ENCODE data around the gene SLC4A2. TPM values are rescaled to one million over a fixed set of nuclear protein-coding genes. Genes with fewer than 3 reads are reported as not detected.
A peak's percentile ranks its signal among the peaks of the same experiment; 100 is the strongest.

Gene SLC4A2
- total RNA-seq, 2 donors from 2014 or later = 50.1 to 147 TPM

DNA sequence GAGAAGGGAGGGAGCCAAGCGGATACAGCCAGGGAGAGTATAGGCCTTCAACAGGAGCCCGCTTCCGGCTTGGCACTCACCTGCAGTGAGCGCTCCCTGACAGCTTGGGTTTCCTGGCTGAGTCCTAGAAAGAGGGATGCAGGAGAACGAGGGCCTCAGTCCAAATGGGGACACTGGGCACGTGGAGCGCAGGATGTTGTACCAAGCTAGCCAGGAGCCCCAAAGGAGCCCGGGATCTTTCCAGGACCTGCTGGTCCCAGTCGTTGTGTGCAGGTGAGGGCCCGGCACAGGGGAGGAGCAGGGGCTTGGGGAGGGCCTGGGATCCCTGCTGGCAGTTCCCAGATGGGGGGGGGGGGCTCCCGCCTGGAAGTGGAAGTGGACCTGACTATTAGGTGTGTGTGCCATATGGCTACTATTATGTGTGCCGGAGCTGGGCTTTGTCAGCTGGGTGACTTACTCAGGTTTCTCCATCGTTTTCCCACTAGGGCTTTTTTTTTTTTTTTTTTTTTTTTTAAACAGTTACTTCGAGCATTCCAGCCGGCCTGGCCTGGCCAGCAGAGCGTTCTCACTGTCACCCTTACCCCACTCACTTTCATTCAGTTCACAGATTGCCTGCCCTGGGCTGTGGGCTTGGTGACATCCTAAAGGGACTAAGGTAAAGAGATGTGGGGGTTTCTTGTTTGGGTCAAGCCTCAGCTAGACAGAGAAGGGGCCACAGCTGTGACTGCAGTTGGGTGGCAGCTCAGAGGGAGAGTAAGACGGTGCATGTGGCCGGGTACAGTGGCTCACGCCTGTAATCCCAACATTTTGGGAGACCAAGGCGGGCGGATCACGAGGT lies 30.7 kb downstream of the SLC4A2 start:
- Histone ChIP-seq H3K36me3 (replicated peaks in 1 of 2; ENCODE audit: insufficient read depth in 1 of 2, low read depth in 2 of 2) (no peaks in the 10 kb centered on the region), H3K9me3 (no peaks in the 10 kb centered on the region), H3K4me3 (no peak overlapping the region), H3K27me3 (no peaks in the 10 kb centered on the region), H3K27ac (peak overlapping the region; percentile 84 to 89 (median 88)), H3K4me1 (peaks cover 51% of the 10 kb centered on the region)
- ATAC-seq (no peak), DNase-seq (peak in 3 of 4 donors; percentile 47 to 56 (median 55))
- intact Hi-C loops (cut with DNase I) = no loop called here
- TF ChIP-seq POLR2A (IDR thresholded peaks at IDR 0.05) = no peak
- TF ChIP-seq, protein P1, sequence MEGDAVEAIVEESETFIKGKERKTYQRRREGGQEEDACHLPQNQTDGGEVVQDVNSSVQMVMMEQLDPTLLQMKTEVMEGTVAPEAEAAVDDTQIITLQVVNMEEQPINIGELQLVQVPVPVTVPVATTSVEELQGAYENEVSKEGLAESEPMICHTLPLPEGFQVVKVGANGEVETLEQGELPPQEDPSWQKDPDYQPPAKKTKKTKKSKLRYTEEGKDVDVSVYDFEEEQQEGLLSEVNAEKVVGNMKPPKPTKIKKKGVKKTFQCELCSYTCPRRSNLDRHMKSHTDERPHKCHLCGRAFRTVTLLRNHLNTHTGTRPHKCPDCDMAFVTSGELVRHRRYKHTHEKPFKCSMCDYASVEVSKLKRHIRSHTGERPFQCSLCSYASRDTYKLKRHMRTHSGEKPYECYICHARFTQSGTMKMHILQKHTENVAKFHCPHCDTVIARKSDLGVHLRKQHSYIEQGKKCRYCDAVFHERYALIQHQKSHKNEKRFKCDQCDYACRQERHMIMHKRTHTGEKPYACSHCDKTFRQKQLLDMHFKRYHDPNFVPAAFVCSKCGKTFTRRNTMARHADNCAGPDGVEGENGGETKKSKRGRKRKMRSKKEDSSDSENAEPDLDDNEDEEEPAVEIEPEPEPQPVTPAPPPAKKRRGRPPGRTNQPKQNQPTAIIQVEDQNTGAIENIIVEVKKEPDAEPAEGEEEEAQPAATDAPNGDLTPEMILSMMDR (IDR thresholded peaks at IDR 0.05) = no peak
- 50 to 61% methylated on average over 20 to 21 of the region's 22 CpGs for WGBS, 2 donors

DNA sequence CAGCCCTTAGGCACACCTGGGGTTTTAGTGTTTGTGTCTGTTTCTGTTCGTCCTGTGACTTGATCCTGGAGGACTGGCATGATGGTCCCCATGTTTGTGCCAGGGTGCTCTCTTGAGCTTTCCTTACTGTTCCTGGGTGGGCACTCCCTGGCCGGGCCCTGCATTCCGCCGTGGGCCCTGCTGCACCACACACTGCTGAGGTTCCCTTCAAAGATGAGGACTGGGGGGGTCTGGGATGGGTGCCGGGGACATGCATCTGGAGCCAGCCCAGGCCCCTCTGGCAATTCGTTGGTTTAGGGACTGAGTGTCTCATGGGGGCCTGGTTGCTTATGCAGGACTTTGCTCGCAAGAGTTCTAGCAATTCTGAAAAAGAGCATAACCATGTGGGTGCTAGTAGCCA lies 31.6 kb downstream of the SLC4A2 start:
- Histone ChIP-seq H3K4me1 (peaks cover 43% of the 10 kb centered on the region), H3K9me3 (no peaks in the 10 kb centered on the region), H3K27ac (no peak overlapping the region), H3K36me3 (replicated peaks in 1 of 2; ENCODE audit: insufficient read depth in 1 of 2, low read depth in 2 of 2) (no peaks in the 10 kb centered on the region), H3K4me3 (no peak overlapping the region), H3K27me3 (no peaks in the 10 kb centered on the region)
- TF ChIP-seq, protein P1 (IDR thresholded peaks at IDR 0.05) = no peak
- TF ChIP-seq POLR2A (IDR thresholded peaks at IDR 0.05) = no peak
- intact Hi-C loops (cut with DNase I) = no loop called here
- 80 to 82% methylated on average over 7 of the region's 7 CpGs for WGBS, 2 donors
- ATAC-seq = no peak
- DNase-seq = no peak

DNA sequence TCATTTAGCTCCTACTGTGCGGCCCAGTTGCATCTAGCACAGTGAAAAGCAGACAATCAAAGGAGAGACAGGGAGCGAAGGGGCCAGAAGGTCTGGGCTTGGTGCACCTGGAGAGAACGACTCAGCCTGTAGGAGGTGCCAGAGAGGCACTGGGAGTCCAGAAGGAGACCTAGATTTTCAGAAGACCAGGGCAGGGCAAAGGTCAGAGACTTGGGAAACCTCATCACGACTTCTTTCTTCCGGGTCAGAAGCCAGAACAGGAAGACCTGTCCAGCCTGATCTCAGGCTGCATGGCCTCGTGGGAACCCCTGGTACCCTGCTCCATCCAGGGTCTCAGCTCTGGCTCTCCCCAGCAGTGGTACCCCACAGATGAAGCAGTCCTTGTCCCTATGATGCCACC lies 32.0 kb downstream of the SLC4A2 start:
- Histone ChIP-seq H3K9me3 (no peaks in the 10 kb centered on the region), H3K27ac (no peak overlapping the region), H3K4me1 (peaks cover 43% of the 10 kb centered on the region), H3K4me3 (no peak overlapping the region), H3K36me3 (replicated peaks in 1 of 2; ENCODE audit: insufficient read depth in 1 of 2, low read depth in 2 of 2) (no peaks in the 10 kb centered on the region), H3K27me3 (no peaks in the 10 kb centered on the region)
- TF ChIP-seq, protein P1 (IDR thresholded peaks at IDR 0.05) = peak; percentile 37 to 61 (median 47)
- TF ChIP-seq POLR2A (IDR thresholded peaks at IDR 0.05) = no peak
- ATAC-seq (no peak), DNase-seq (peak; percentile 52 to 72 (median 62))
- intact Hi-C loops (cut with DNase I) = no loop called here
- 30 to 46% methylated on average over 5 to 6 of the region's 6 CpGs for WGBS, 2 donors

DNA sequence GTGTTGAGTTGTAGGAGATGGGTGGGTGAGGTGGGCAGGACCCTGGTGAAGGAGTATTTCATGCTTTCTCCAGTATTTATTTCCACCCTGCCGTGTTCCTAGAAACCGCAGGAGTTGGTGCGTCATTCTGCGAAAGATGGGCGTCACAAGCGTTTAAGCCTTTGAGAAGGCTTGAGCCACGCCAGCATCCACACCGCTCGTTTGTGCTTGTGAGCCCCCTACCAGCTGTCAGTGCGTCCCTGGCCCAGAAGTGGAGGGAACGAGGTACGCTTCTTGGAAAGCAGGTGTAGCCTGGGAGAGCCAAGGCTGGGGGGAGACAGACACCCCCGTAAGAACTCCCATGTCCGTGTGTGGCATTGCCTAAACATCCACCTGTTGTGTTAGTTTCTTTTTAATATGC lies 32.6 kb downstream of the SLC4A2 start:
- no peaks in the 10 kb centered on the region for H3K9me3 ChIP-seq
- peaks cover 43% of the 10 kb centered on the region for H3K4me1 ChIP-seq
- TF ChIP-seq, protein P1 (IDR thresholded peaks at IDR 0.05) = no peak
- TF ChIP-seq POLR2A (IDR thresholded peaks at IDR 0.05) = no peak
- DNase-seq (no peak), ATAC-seq (no peak)
- H3K36me3 ChIP-seq (replicated peaks in 1 of 2; ENCODE audit: insufficient read depth in 1 of 2, low read depth in 2 of 2) = no peaks in the 10 kb centered on the region
- no peak overlapping the region for H3K27ac ChIP-seq
- WGBS, 2 donors = 81 to 87% methylated on average over 14 of the region's 14 CpGs
- intact Hi-C loops (cut with DNase I) = no loop called here
- H3K27me3 ChIP-seq = no peaks in the 10 kb centered on the region
- no peak overlapping the region for H3K4me3 ChIP-seq

DNA sequence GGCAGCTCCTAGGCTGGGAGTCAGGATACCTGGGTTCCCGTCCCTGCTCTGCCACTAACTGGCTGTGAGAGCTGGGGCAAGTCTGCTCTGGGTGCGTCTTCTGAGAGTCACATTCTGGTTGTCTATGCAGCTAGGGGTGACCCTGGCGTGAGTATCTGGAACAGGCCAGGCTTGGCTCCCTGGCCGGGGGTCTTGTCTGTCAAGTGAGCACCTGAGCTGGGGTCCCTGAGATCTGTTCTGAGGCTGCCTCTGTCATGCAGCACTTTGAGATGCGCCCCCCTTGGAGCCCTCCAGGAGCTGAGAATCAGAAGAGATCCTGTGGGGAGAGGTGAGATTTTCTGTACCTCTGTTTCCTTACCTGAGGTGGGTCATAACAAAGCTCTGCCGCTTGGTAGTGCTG lies 34.4 kb downstream of the SLC4A2 start:
- TF ChIP-seq, protein P1 (IDR thresholded peaks at IDR 0.05) = no peak
- TF ChIP-seq POLR2A (IDR thresholded peaks at IDR 0.05) = no peak
- DNase-seq (no peak), ATAC-seq (no peak)
- Histone ChIP-seq H3K27ac (no peak overlapping the region), H3K36me3 (replicated peaks in 1 of 2; ENCODE audit: insufficient read depth in 1 of 2, low read depth in 2 of 2) (no peaks in the 10 kb centered on the region), H3K4me3 (no peak overlapping the region), H3K27me3 (no peaks in the 10 kb centered on the region), H3K9me3 (no peaks in the 10 kb centered on the region), H3K4me1 (peaks cover 30% of the 10 kb centered on the region)
- intact Hi-C loops (cut with DNase I) = no loop called here
- WGBS, 2 donors = 82 to 84% methylated on average over 6 of the region's 6 CpGs
